ENCODE data around the gene PATZ1.

Gene PATZ1

DNA sequence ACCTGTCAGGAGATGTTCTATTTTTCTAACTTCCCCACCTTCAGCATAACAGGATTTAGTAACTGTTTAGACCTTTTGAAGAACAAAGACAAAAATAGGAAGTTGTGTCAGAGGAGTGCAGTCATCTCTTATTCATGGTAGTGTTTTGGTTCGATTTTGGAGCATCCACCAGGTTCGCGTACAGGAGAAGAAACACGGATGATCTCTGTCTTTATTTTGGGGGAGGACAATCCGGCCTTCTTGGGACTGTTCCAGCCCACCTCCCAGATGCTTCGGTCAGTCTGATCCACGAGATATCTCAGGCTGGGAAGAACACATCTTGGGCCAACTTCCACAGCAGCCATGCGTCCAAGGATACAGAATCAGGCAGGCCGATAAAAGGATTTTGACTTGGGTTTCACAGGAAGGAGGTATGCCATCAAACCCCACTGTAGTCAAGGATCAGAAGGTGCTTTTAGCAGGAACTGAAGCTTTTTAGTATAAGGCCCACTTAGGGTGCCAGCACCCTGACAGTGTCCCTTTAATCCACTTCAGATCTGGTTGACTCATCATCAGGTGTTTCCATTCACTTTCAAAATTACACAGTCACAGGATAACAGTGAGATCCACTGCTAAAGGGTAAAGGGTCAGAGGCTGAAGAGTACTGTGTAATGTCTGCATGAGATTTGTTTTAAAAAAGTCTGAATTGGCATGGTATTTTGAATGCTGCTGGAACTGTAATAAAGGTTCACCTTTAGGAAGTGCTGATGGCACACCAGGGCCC, 16.5 kb downstream of the PATZ1 start:
- no peak for TF ChIP-seq RARB (CRISPR knock-in tag; IDR thresholded peaks at IDR 0.05)
- no peak for TF ChIP-seq CSDC2 (CRISPR knock-in tag; IDR thresholded peaks at IDR 0.05)
- TF ChIP-seq TCF4 (CRISPR knock-in tag; IDR thresholded peaks at IDR 0.05; ENCODE audit: borderline replicate concordance): no peak
- TF ChIP-seq, protein P1, sequence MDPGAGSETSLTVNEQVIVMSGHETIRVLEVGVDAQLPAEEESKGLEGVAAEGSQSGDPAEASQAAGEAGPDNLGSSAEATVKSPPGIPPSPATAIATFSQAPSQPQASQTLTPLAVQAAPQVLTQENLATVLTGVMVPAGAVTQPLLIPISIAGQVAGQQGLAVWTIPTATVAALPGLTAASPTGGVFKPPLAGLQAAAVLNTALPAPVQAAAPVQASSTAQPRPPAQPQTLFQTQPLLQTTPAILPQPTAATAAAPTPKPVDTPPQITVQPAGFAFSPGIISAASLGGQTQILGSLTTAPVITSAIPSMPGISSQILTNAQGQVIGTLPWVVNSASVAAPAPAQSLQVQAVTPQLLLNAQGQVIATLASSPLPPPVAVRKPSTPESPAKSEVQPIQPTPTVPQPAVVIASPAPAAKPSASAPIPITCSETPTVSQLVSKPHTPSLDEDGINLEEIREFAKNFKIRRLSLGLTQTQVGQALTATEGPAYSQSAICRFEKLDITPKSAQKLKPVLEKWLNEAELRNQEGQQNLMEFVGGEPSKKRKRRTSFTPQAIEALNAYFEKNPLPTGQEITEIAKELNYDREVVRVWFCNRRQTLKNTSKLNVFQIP (CRISPR knock-in tag; IDR thresholded peaks at IDR 0.05; ENCODE audit: borderline replicate concordance, low read depth): no peak
- no peak for TF ChIP-seq BACH2 (CRISPR knock-in tag; IDR thresholded peaks at IDR 0.05; ENCODE audit: borderline replicate concordance)
- TF ChIP-seq ZFP3 (CRISPR knock-in tag; IDR thresholded peaks at IDR 0.05): no peak
- no peak for TF ChIP-seq ISL1 (CRISPR knock-in tag; IDR thresholded peaks at IDR 0.05)
- no peak for ATAC-seq

DNA sequence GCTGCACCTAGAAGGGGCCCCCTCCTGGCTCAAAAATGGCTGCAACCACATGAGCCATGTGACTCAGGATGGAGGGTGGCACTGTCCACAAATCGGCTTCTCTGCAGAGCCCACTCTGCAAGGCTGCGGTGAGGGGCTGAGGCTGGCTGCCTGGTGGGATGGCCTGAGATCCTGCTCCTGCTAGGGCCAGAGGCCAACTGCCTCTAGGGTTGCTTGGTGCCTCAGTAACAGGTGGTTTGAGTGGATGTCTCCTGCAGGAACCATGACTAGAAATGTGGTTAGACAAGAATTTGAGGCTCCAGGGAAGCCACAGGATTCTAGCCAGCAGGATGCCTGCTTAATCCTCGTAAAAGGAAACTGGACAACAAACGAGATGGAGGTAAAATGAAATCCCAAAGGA, 17.1 kb downstream of the PATZ1 start:
- TF ChIP-seq ZNF8 (CRISPR knock-in tag; IDR thresholded peaks at IDR 0.05): no peak
- TF ChIP-seq ZNF565 (CRISPR knock-in tag; conservative IDR thresholded peaks at IDR 0.05; ENCODE audit: low read depth): no peak
- TF ChIP-seq, protein P2, sequence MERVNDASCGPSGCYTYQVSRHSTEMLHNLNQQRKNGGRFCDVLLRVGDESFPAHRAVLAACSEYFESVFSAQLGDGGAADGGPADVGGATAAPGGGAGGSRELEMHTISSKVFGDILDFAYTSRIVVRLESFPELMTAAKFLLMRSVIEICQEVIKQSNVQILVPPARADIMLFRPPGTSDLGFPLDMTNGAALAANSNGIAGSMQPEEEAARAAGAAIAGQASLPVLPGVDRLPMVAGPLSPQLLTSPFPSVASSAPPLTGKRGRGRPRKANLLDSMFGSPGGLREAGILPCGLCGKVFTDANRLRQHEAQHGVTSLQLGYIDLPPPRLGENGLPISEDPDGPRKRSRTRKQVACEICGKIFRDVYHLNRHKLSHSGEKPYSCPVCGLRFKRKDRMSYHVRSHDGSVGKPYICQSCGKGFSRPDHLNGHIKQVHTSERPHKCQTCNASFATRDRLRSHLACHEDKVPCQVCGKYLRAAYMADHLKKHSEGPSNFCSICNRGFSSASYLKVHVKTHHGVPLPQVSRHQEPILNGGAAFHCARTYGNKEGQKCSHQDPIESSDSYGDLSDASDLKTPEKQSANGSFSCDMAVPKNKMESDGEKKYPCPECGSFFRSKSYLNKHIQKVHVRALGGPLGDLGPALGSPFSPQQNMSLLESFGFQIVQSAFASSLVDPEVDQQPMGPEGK (CRISPR knock-in tag; IDR thresholded peaks at IDR 0.05; ENCODE audit: borderline replicate concordance): no peak
- no peak for TF ChIP-seq TOX (CRISPR knock-in tag; IDR thresholded peaks at IDR 0.05; ENCODE audit: borderline replicate concordance)
- TF ChIP-seq ISL1 (CRISPR knock-in tag; IDR thresholded peaks at IDR 0.05): no peak
- TF ChIP-seq, protein P3, sequence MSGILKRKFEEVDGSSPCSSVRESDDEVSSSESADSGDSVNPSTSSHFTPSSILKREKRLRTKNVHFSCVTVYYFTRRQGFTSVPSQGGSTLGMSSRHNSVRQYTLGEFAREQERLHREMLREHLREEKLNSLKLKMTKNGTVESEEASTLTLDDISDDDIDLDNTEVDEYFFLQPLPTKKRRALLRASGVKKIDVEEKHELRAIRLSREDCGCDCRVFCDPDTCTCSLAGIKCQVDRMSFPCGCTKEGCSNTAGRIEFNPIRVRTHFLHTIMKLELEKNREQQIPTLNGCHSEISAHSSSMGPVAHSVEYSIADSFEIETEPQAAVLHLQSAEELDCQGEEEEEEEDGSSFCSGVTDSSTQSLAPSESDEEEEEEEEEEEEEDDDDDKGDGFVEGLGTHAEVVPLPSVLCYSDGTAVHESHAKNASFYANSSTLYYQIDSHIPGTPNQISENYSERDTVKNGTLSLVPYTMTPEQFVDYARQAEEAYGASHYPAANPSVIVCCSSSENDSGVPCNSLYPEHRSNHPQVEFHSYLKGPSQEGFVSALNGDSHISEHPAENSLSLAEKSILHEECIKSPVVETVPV (CRISPR knock-in tag; IDR thresholded peaks at IDR 0.05): no peak
- TF ChIP-seq ARNTL (CRISPR knock-in tag; IDR thresholded peaks at IDR 0.05; ENCODE audit: borderline replicate concordance, low read depth): no peak
- TF ChIP-seq ZFP30 (CRISPR knock-in tag; IDR thresholded peaks at IDR 0.05): no peak
- no peak for TF ChIP-seq ZFP3 (CRISPR knock-in tag; IDR thresholded peaks at IDR 0.05)
- TF ChIP-seq PPARA (CRISPR knock-in tag; IDR thresholded peaks at IDR 0.05; ENCODE audit: borderline replicate concordance): no peak
- TF ChIP-seq BACH2 (CRISPR knock-in tag; IDR thresholded peaks at IDR 0.05; ENCODE audit: borderline replicate concordance): no peak
- no peak for TF ChIP-seq ZNF70 (CRISPR knock-in tag; IDR thresholded peaks at IDR 0.05)
- no peak for TF ChIP-seq ZC3H10 (CRISPR knock-in tag; IDR thresholded peaks at IDR 0.05)
- TF ChIP-seq, protein P4, sequence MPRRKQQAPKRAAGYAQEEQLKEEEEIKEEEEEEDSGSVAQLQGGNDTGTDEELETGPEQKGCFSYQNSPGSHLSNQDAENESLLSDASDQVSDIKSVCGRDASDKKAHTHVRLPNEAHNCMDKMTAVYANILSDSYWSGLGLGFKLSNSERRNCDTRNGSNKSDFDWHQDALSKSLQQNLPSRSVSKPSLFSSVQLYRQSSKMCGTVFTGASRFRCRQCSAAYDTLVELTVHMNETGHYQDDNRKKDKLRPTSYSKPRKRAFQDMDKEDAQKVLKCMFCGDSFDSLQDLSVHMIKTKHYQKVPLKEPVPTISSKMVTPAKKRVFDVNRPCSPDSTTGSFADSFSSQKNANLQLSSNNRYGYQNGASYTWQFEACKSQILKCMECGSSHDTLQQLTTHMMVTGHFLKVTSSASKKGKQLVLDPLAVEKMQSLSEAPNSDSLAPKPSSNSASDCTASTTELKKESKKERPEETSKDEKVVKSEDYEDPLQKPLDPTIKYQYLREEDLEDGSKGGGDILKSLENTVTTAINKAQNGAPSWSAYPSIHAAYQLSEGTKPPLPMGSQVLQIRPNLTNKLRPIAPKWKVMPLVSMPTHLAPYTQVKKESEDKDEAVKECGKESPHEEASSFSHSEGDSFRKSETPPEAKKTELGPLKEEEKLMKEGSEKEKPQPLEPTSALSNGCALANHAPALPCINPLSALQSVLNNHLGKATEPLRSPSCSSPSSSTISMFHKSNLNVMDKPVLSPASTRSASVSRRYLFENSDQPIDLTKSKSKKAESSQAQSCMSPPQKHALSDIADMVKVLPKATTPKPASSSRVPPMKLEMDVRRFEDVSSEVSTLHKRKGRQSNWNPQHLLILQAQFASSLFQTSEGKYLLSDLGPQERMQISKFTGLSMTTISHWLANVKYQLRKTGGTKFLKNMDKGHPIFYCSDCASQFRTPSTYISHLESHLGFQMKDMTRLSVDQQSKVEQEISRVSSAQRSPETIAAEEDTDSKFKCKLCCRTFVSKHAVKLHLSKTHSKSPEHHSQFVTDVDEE (CRISPR knock-in tag; IDR thresholded peaks at IDR 0.05): no peak
- TF ChIP-seq TCF4 (CRISPR knock-in tag; IDR thresholded peaks at IDR 0.05; ENCODE audit: borderline replicate concordance): no peak
- TF ChIP-seq CSDC2 (CRISPR knock-in tag; IDR thresholded peaks at IDR 0.05): no peak
- TF ChIP-seq GLIS3 (CRISPR knock-in tag; IDR thresholded peaks at IDR 0.05): no peak
- TF ChIP-seq SNAI2 (CRISPR knock-in tag; IDR thresholded peaks at IDR 0.05): no peak
- no peak for TF ChIP-seq ESRRG (CRISPR knock-in tag; IDR thresholded peaks at IDR 0.05)
- ATAC-seq: no peak

DNA sequence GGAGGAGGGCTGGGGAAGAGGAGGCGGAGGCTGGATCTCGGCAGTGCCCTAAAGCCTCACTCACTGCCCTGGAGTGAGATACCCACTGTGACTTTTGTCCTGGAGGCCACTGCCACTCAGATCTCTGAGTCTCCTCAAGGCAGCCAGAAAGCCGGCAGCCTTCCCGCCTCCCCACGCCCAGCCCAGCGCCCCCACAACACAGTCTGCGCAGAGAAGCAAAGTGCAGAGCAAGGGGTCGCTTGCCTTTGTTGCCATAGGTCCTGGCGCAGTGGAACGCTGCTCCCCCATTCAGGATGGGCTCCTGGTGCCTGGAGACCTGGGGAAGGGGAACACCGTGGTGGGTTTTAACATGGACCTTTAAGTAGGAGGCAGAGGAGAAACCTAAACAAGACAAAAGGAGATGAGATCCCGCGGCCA, 17.6 kb downstream of the PATZ1 start:
- ATAC-seq: no peak
- no peak for TF ChIP-seq ARNTL (CRISPR knock-in tag; IDR thresholded peaks at IDR 0.05; ENCODE audit: borderline replicate concordance, low read depth)
- TF ChIP-seq ESRRG (CRISPR knock-in tag; IDR thresholded peaks at IDR 0.05): no peak
- TF ChIP-seq, protein P5, sequence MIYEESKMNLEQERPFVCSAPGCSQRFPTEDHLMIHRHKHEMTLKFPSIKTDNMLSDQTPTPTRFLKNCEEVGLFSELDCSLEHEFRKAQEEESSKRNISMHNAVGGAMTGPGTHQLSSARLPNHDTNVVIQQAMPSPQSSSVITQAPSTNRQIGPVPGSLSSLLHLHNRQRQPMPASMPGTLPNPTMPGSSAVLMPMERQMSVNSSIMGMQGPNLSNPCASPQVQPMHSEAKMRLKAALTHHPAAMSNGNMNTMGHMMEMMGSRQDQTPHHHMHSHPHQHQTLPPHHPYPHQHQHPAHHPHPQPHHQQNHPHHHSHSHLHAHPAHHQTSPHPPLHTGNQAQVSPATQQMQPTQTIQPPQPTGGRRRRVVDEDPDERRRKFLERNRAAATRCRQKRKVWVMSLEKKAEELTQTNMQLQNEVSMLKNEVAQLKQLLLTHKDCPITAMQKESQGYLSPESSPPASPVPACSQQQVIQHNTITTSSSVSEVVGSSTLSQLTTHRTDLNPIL (CRISPR knock-in tag; IDR thresholded peaks at IDR 0.05; ENCODE audit: low read depth): no peak
- TF ChIP-seq PPARA (CRISPR knock-in tag; IDR thresholded peaks at IDR 0.05; ENCODE audit: borderline replicate concordance): no peak
- TF ChIP-seq OSR1 (CRISPR knock-in tag; IDR thresholded peaks at IDR 0.05): no peak
- TF ChIP-seq ZNF565 (CRISPR knock-in tag; conservative IDR thresholded peaks at IDR 0.05; ENCODE audit: low read depth): no peak
- no peak for TF ChIP-seq TOX (CRISPR knock-in tag; IDR thresholded peaks at IDR 0.05; ENCODE audit: borderline replicate concordance)
- TF ChIP-seq SNAI2 (CRISPR knock-in tag; IDR thresholded peaks at IDR 0.05): no peak
- no peak for TF ChIP-seq ZFP30 (CRISPR knock-in tag; IDR thresholded peaks at IDR 0.05)
- TF ChIP-seq, protein P1 (CRISPR knock-in tag; IDR thresholded peaks at IDR 0.05; ENCODE audit: borderline replicate concordance, low read depth): no peak
- no peak for TF ChIP-seq CSDC2 (CRISPR knock-in tag; IDR thresholded peaks at IDR 0.05)
